NCI-H345 treated with DMSO at 0.1 percent for 48 hours (cell line): ENCODE data around the gene STXBP1.

Experiments used
- DNase-seq: peaks from one replicate; lab custom pipeline; 2025; ENCODE audit not compliant: unreplicated experiment; lab: John Stamatoyannopoulos, UW

STXBP1 gene

DNA sequence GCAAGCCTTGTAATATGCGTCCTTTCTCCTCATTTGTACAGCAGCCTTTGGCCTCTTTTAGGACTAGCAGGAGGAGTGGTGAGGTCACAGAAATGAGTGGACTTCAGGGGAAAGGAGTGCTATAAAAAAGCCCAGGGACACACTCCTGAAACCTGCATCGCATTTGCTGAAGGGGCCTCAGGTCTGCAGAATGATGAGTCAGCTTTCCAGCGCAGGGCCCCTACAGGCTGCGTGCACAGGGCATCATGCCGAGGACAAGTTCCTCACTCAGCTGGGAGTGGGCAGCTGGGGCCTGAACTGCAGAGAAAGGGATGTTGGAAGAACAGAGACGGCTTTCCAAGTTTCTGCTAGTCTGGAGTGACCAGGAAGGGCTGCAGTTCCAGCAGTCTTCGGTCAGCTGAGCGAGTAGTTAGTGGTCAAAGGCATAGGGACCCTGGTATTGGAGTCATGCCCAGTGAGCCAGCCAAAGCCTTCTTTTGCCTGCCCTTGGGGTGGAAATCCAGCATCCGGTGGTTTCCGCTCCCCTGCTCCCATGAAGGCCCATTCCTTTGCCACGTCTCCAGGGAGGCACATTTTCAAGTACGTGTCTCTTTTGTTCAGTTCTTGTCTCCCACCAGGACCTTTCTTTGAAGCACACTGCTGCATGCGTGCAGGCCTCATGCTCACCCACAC, 77.4 kb downstream of the STXBP1 start:
- DNase-seq = no peak

DNA sequence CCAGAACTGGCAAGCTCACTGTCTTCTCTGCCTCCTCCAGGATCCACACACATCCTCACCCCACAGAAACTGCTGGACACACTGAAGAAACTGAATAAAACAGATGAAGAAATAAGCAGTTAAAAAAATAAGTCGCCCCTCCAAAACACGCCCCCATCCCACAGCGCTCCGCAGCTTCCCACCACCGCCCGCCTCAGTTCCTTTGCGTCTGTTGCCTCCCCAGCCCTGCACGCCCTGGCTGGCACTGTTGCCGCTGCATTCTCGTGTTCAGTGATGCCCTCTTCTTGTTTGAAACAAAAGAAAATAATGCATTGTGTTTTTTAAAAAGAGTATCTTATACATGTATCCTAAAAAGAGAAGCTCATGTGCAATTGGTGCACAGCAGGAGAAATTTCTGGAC, 78.7 kb downstream of the STXBP1 start:
- no peak for DNase-seq

- DNase-seq = no peak
These were observed 80.0 kb downstream of the STXBP1 start for GRCh38 chr9:127692071-127692470.

- no peak for DNase-seq
These were observed 81.1 kb downstream of the STXBP1 start for GRCh38 chr9:127693143-127693542.

DNA sequence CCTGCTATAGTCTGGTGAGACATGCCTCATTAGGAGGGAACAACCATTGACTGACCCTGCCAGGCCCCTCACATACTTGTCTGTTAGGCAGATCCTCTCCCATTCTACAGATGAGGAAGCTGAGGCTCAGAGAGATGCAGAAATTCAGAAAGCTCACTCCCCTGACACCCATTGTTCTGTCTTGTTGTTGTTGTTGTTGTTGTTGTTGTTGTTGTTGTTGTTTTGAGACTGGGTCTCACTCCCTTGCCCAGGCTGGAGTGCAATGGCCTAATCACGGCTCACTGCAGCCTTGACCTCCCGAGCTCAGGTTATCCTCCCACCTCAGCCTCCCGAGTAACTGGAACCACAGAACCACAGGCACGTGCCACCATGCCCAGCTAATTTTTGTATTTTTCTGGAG, 81.6 kb downstream of the STXBP1 start:
- no peak for DNase-seq

DNA sequence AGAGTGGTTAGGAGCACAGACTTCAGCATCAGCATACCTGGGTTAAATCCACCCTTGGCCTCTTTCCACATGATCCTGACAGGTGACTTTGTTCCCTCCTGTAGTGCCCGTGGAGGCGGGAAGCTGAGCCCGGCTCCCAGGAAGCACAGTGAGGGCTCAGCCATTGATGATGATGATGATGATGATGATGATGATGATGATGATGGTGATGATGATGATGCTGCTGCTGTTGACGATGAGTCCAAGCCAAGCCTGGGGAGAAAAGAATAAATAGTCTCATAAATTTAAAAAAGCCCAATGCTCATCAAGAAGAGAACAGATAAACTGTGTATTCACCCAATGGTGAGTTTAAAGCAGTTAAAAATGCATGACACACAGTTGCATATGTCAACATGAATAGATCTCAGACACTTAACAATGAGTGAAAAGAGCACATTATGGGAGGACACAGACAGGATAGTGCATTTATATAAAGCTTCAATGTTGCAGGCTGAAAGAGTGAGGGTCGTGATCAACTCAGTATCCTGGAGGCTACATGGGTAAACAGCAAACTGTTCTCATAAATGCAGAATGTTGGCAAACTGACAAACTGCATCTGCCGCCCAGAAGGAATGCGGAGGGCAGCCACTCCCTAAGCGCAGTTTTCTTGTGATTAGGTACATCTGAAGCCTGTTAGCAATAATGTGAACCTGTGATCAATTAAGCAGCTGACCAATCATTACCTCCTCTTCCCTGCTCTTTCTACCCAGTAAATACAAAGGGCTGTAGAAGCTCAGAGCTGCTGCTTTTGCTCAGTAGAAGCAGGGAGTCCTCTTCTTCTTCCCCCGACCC, 83.0 kb downstream of the STXBP1 start:
- DNase-seq = no peak

GRCh38 chr9:127697575-127697974, 85.5 kb downstream of the STXBP1 start:
- no peak for DNase-seq

- DNase-seq = no peak
These were observed 86.3 kb downstream of the STXBP1 start for GRCh38 chr9:127698386-127698785.

DNA sequence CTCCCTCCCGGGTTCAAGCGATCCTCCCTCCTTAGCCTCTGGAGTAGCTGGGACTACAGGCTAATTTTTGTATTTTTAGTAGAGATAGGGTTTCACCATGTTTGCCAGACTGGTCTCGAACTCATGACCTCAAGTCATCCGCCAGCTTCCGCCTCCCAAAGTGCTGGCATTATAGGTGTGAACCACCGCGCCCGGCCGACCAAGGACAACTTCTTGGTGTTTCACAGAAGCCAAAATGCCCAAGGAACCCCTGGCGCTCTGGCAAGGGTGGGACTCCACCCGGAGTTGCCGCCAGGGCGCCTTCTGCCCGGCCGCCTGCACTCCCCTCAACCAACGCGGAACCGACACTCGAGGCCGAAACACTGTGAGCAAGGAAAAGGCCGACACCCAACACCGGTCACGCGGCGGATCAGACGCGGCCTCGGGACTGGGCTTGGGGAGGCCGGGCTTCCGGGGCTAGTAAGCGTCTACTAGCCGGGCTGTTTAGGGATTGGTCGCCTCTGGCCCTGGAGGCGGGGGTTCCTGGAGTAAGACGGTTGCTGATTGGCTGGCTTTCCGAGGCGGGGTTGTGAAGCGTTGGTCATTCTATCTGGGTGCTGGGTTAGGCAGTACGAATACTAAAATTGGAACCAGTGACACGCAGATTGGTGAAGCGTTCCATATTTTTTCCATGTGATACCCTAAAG, 87.1 kb downstream of the STXBP1 start:
- DNase-seq = no peak

DNA sequence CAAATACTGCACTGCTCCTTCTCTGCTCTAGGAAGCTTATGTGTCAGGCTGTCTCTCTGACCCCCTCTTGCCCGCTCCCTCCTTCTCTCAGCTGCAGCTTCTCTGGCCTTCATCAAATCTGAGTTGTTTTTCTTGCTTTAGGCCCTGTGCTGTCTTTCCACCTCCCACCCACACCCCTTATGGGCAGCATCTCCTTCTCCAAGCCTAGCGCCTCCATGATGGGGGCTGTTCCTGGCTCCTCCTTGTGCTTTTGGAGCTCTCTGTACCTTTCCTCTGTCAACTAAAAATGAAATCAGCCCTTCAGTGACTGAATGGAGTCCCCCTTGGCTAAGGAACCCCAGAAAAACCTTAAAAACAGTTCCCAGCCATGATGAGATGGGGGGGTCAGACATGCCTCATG, 88.1 kb downstream of the STXBP1 start:
- DNase-seq = no peak

DNA sequence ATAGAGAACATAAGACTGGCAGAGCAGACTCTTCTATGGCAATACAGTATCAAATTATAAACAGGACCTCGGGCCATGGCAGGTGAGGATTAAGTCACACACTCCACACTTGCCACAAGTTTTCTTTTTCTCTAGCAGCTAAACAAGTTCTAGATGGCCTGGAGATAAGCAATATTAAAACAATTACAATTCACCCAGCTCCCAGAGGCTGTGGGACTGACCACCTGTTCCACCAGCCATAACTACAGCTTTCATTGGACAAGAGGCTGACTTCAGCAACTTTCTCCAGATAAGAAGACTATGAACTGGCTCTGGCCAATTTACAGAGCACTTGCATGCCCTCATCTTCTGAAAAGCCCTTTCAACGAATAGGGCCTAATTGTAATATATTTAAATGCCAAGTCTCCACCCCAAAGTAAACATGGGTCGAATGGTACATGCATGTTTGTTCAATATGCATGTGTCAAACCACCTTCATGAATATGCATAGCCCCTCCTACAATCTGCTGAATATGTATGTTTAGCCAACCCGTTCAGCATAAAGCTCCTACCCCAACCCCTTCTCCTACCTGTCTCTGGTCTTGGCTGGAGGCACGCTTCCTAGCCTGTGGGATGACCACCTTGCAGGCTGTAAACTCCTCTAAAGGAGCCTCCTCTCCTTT, 88.6 kb downstream of the STXBP1 start:
- no peak for DNase-seq

DNA sequence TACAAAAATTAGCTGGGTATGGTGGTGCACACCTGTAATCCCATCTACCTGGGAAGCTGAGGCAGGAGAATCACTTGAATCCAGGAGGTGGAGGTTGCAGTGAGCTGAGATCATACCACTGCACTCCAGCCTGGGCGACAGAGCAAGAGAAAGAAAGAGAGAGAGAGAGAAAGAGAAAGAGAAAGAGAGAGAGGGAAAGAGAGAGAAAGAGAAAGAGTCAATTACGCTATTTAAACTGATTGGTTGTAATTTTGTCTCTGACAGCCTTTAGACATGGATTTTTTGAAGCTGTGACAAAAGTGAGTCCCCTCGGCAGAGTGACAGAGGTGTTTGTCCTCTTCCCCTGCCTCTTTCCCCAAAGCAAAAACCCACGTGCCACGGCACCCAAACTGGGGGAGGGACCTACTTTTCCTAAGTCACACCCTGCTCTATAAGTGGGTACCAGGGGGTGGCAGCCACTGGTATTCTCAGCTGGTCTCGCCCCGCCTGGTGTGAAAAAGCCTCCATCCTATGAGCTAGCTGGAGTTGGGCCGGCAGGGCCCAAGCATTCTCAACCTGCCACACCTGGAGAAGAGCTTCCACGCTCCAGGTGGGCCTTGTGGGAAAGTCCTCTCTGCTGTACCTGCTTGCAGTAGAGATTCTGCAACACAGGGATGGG, 91.3 kb downstream of the STXBP1 start:
- no peak for DNase-seq

DNA sequence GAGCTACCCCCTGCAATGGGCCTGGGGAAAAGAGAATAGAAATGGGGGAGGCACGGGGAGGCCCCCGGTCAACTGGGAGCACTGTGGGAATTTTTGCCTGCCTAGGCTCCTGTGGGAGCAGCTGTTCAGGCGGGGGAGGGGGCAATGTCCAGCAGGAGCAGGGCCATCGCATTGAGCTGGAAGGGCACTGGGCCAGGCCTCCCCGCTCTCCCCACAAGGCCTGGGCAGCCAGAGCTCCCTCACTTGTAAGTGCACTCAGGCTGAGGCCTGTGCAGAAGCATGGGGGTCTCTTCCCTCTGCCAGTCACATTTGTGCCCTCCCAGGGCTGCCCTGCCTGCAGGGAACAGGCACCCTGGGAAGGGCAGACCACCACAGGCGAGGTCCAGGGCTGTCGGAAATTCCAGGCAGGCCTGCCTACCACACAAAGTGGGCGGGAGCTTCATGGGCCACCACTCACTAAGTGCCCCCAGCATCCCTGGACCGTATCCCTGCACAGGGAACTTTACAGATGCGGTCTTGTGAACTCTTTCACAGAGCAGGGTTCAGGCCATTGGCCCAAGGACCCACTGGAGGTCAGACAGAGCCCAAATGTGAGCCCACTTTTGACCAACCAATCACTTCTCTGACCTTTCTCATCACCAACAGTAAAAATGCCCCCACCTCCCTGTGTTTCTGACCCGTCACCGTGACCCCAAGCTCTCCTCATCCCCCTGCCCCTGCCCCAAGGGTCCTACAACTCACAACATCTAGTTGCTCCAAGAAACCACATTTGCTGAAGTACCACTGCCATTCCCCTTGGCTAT, 93.7 kb downstream of the STXBP1 start:
- no peak for DNase-seq

DNA sequence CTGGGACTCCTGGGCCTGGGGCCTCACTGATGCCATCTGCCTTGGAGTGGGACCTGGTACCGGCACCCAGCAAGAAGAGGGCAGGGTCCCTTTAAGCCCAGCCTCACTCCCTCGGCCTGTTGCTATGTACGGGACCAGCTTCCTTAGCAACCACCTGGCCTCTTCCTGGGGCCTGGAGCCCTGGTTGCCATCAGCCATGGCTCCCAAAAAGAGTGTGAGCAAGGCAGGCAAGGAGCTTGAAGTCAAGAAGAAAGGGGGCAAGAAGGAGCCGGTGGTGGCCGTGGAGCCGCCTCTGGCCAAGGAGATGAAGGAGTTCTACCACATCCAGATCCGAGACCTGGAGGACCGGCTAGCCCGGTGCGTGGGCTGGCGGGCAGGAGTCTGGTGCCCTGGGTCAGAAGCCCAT, 94.8 kb downstream of the STXBP1 start, which contains the start of gene CFAP157:
CFAP157 (plus strand) TSS at position 153 of the 406 bp plus-strand sequence; CDS start at position 197, 44 bp downstream.
- DNase-seq = no peak

DNA sequence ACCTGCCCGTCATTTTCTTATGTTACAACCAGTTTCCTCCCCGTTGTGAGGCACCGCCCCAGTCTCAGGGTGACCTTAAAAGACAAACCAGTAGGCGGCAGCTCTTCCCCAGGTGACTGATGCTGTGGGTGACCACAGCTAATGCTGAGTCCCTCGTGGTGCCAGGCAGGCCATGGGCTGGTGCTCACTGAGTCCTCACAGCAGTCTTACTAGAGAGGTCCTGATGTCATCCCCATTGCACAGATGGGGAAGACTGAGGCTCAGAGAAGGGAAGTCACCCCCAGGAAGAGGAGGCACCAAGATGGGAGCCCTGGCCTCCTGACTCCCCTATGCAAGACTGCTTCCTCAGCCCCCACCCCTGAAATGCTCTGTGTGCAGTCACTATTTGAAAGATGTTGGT, 95.7 kb downstream of the STXBP1 start:
- DNase-seq = no peak

DNA sequence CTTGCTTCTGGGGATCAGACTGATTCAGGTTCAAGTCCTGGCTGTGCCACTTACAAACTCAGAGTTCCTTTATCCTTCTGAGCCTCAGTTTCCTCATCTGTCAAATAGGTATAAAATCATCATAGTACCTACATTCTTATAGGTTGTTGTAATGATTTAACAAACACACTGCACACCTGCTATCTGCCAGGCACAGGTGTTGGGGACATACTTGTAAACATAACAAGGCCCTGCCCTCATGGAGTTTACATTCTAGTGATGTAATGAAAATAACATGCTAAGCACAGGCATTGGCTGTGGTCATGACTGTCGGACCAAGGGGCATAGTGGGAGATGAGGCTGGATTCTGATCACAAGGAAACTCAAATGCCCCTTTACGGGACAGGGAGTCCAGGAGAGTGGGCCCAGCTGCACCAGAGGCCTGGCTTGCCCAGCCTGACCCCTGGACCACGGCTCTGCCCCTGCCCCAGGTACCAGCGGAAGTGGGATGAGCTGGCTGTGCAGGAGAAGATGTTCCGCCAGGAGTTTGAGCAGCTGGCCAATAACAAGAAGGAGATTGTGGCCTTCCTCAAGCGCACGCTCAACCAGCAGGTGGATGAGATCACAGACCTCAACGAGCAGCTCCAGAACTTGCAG, 97.0 kb downstream of the STXBP1 start:
- DNase-seq = no peak

DNA sequence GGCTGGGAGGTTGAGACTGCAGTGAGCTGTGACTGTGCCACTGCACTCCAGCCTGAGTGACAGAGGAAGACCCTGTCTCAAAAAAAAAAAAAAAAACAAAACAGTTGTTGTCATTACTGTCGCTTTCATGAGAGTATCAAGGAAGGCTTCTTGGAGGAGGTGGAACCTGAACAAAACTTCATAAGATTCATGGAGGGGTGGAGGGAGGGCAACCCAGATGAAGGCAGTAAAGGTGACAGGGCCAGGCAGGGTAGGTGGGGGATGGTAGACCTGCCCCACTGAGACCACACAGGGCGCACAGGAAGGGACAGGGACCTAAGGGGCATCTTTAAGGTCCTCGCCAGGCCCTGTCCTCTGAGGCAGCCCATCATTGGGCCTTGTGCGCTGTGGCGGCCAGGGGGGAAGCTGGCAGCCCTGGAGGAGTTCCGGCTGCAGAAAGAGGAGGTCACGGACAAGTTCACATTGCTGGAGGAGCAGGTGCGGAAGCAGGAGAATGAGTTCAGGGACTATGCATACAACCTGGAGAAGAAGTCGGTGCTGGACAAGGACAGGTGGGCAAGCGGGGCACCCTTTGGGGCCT, 98.2 kb downstream of the STXBP1 start:
- no peak for DNase-seq

- no peak for DNase-seq
These were observed 99.2 kb downstream of the STXBP1 start for GRCh38 chr9:127711226-127711701.

DNA sequence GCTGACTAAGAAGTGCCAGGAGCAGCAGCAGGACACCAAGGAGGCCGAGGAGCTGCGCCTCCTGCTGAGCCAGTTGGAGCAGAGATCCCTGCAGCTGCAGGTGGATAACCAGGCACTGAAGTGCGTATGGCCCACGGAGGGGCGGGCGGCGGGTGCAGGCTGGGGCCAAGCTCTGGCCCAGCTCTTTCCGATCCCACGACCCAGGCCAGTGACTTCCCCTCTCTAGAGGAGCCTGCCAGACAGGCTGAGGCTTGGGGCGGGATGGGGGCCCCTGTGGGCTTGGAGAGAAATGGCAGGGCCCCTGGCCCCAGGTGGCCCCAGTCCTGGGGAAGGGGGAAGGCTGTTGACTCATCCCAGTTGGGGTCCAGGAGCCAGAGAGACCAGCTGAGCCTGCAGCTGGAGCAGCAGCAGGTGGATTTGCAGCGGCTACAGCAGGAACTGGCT, 99.8 kb downstream of the STXBP1 start:
- peak; percentile 65 for DNase-seq
